GM12873 (cell line): ENCODE data around the gene PPM1A.

Experiments
- CTCF ChIP-seq: IDR thresholded peaks from 2 replicates; pipeline ENCODE4 v1.5.1; 2012; ENCODE audit warnings: low read depth, mild to moderate bottlenecking, moderate library complexity, low read length, control low read depth; ENCODE audit not compliant: insufficient read depth; ENCODE audit errors: missing control alignments

The PPM1A gene

GRCh38 chr14:60272177-60272576 is 23.2 kb downstream of the PPM1A start:
- no peak for TF ChIP-seq CTCF

GRCh38 chr14:60273956-60274355 is 24.9 kb downstream of the PPM1A start:
- TF ChIP-seq CTCF, result no peak

GRCh38 chr14:60274448-60274847 is 25.4 kb downstream of the PPM1A start:
- no peak for TF ChIP-seq CTCF

- TF ChIP-seq CTCF, result no peak
Observed at GRCh38 chr14:60275932-60276331, 26.9 kb downstream of the PPM1A start.

- no peak for TF ChIP-seq CTCF
Observed at GRCh38 chr14:60276347-60276746, 27.3 kb downstream of the PPM1A start.

GRCh38 chr14:60277605-60278190 is 28.7 kb downstream of the PPM1A start:
- TF ChIP-seq CTCF, result no peak

GRCh38 chr14:60278350-60278749 is 29.3 kb downstream of the PPM1A start:
- TF ChIP-seq CTCF, result no peak
